Activated CD4-positive, alpha-beta T cell treated with anti-CD3 and anti-CD28 coated beads, Interleukin-2, amount 10 ng/mL, durations not matched to agents 24 days and 14 days (primary cell): Measurements from ENCODE around the gene SIAH2. TPM values are rescaled to one million over a fixed set of nuclear protein-coding genes. Genes with fewer than 3 reads are reported as not detected.

Experiments used
- DNase-seq: peaks from one replicate; pipeline ENCODE4 v3.0.0; 2022
- H3K27ac Mint-ChIP-seq: one replicate; pipeline ENCODE4 v1.8.0; 2022; ENCODE audit warnings: mild to moderate bottlenecking, mixed read lengths
- H3K27me3 Mint-ChIP-seq: one replicate; pipeline ENCODE4 v1.8.0; 2022; ENCODE audit warnings: mixed read lengths
- H3K36me3 Mint-ChIP-seq: one replicate; pipeline ENCODE4 v1.8.0; 2022; ENCODE audit warnings: low read depth, mild to moderate bottlenecking, mixed read lengths
- H3K4me1 Mint-ChIP-seq: one replicate; pipeline ENCODE4 v1.8.0; 2021; ENCODE audit warnings: mixed read lengths
- H3K4me3 Mint-ChIP-seq: one replicate; pipeline ENCODE4 v1.8.0; 2022; ENCODE audit warnings: mild to moderate bottlenecking, moderate library complexity, mixed read lengths
- H3K9me3 Mint-ChIP-seq: one replicate; pipeline ENCODE4 v1.8.0; 2021; ENCODE audit warnings: mixed read lengths
- intact Hi-C: fragments of 100-400 bp; cut with micrococcal nuclease; formaldehyde crosslinking; loops from one replicate; pipeline ENCODE4 v1.15.1; 2023
- total RNA-seq: library from RNA; stranded (reverse); gene quantifications from 2 replicates; pipeline ENCODE4 v1.2.3, GENCODE V29; 2022

SIAH2 gene
- total RNA-seq, 1 donor from 2014 or later, result 133 TPM

- peaks cover 7% of the 10 kb centered on the region for H3K36me3 Mint-ChIP-seq
- intact Hi-C loops, result no loop called here
- no peak overlapping the region for H3K4me3 Mint-ChIP-seq
- no peaks in the 10 kb centered on the region for H3K9me3 Mint-ChIP-seq
- H3K27me3 Mint-ChIP-seq, result no peaks in the 10 kb centered on the region
- no peak for DNase-seq
- H3K27ac Mint-ChIP-seq, result no peak overlapping the region
- peaks cover 18% of the 10 kb centered on the region for H3K4me1 Mint-ChIP-seq
Observed at GRCh38 chr3:150729682-150730360, 33.1 kb downstream of the SIAH2 start.

GRCh38 chr3:150727653-150728502 lies 35.1 kb downstream of the SIAH2 start:
- H3K9me3 Mint-ChIP-seq, result no peaks in the 10 kb centered on the region
- intact Hi-C loops, result no loop called here
- no peak overlapping the region for H3K4me3 Mint-ChIP-seq
- H3K36me3 Mint-ChIP-seq, result no peaks in the 10 kb centered on the region
- DNase-seq, result no peak
- no peak overlapping the region for H3K27ac Mint-ChIP-seq
- H3K4me1 Mint-ChIP-seq, result peaks cover 23% of the 10 kb centered on the region
- H3K27me3 Mint-ChIP-seq, result no peaks in the 10 kb centered on the region

GRCh38 chr3:150725548-150725947 lies 37.4 kb downstream of the SIAH2 start:
- Mint-ChIP-seq H3K9me3 (no peaks in the 10 kb centered on the region), H3K27ac (no peak overlapping the region), H3K36me3 (no peaks in the 10 kb centered on the region), H3K27me3 (no peaks in the 10 kb centered on the region), H3K4me1 (peaks cover 28% of the 10 kb centered on the region), H3K4me3 (no peak overlapping the region)
- intact Hi-C loops, result no loop called here
- DNase-seq, result peak; percentile 50

- no peak overlapping the region for H3K4me3 Mint-ChIP-seq
- intact Hi-C loops, result loop anchor here (1.0 kb wide), 1 partner anchor 60 kb away; no protein-coding TSS in a partner anchor
- peak; percentile 54 for DNase-seq
- H3K27ac Mint-ChIP-seq, result no peak overlapping the region
- H3K27me3 Mint-ChIP-seq, result no peaks in the 10 kb centered on the region
- no peaks in the 10 kb centered on the region for H3K36me3 Mint-ChIP-seq
- no peaks in the 10 kb centered on the region for H3K9me3 Mint-ChIP-seq
- H3K4me1 Mint-ChIP-seq, result peaks cover 28% of the 10 kb centered on the region
Observed at GRCh38 chr3:150723946-150724345, 39.0 kb downstream of the SIAH2 start.

GRCh38 chr3:150722267-150722666 lies 40.7 kb downstream of the SIAH2 start:
- intact Hi-C loops, result no loop called here
- Mint-ChIP-seq H3K27ac (no peak overlapping the region), H3K4me3 (no peak overlapping the region)

GRCh38 chr3:150721285-150722130 lies 41.5 kb downstream of the SIAH2 start:
- Mint-ChIP-seq H3K27ac (no peak overlapping the region), H3K9me3 (no peaks in the 10 kb centered on the region), H3K4me1 (peaks cover 20% of the 10 kb centered on the region), H3K36me3 (no peaks in the 10 kb centered on the region), H3K4me3 (no peak overlapping the region), H3K27me3 (no peaks in the 10 kb centered on the region)
- intact Hi-C loops, result loop anchor here (1.0 kb wide), 7 partner anchors 17 to 425 kb away; partner anchors contain the start of gene ERICH6
- DNase-seq, result peak; percentile 79

More at GRCh38 chr3:150722267-150722666, 40.7 kb downstream of the SIAH2 start:
- no peaks in the 10 kb centered on the region for H3K9me3 Mint-ChIP-seq
- no peaks in the 10 kb centered on the region for H3K27me3 Mint-ChIP-seq
- no peaks in the 10 kb centered on the region for H3K36me3 Mint-ChIP-seq
- peaks cover 26% of the 10 kb centered on the region for H3K4me1 Mint-ChIP-seq
- no peak for DNase-seq

GRCh38 chr3:150720444-150720843 lies 42.5 kb downstream of the SIAH2 start:
- intact Hi-C loops, result no loop called here
- Mint-ChIP-seq H3K27ac (no peak overlapping the region), H3K9me3 (no peaks in the 10 kb centered on the region), H3K4me3 (no peak overlapping the region), H3K36me3 (no peaks in the 10 kb centered on the region), H3K4me1 (peaks cover 19% of the 10 kb centered on the region), H3K27me3 (no peaks in the 10 kb centered on the region)
- DNase-seq, result no peak

- no peak for DNase-seq
- H3K4me1 Mint-ChIP-seq, result peaks cover 9% of the 10 kb centered on the region
- H3K27me3 Mint-ChIP-seq, result peaks cover 6% of the 10 kb centered on the region
- H3K36me3 Mint-ChIP-seq, result peaks cover 15% of the 10 kb centered on the region
- peaks cover 17% of the 10 kb centered on the region for H3K9me3 Mint-ChIP-seq
- intact Hi-C loops, result no loop called here
- H3K27ac Mint-ChIP-seq, result no peak overlapping the region
- no peak overlapping the region for H3K4me3 Mint-ChIP-seq
Observed at GRCh38 chr3:150710097-150710496, 52.9 kb downstream of the SIAH2 start.

GRCh38 chr3:150703756-150704344 lies 59.1 kb downstream of the SIAH2 start, which contains the start of gene ERICH6:
TSS of gene ERICH6 (minus strand) at chr3:150703920. CDS start at chr3:150703898, 22 bp downstream.
- intact Hi-C loops, result loop anchor here (1.0 to 5.0 kb wide), 8 partner anchors 17 to 383 kb away; partner anchors contain the start of genes EIF2A, MED12L, SELENOT and SERP1
- Mint-ChIP-seq H3K27ac (peak within 1 kb of the TSS; percentile 99), H3K4me1 (peaks cover 28% of the 10 kb centered on the region), H3K36me3 (peaks cover 2% of the 10 kb centered on the region), H3K27me3 (peaks cover 10% of the 10 kb centered on the region), H3K9me3 (no peaks in the 10 kb centered on the region), H3K4me3 (peak within 1 kb of the TSS; percentile 92)
- peak; percentile 95 for DNase-seq

- Mint-ChIP-seq H3K4me1 (peaks cover 28% of the 10 kb centered on the region), H3K27ac (peak overlapping the region; percentile 99), H3K4me3 (peak overlapping the region; percentile 92), H3K27me3 (peaks cover 10% of the 10 kb centered on the region), H3K9me3 (no peaks in the 10 kb centered on the region), H3K36me3 (no peaks in the 10 kb centered on the region)
- peak; percentile 84 for DNase-seq
- intact Hi-C loops, result loop anchor here (1.0 to 5.0 kb wide), 7 partner anchors 18 to 384 kb away; partner anchors contain the start of genes EIF2A, MED12L, SELENOT and SERP1
Observed at GRCh38 chr3:150703299-150703755, 59.6 kb downstream of the SIAH2 start.

- Mint-ChIP-seq H3K27ac (no peak overlapping the region), H3K9me3 (no peaks in the 10 kb centered on the region), H3K4me1 (peaks cover 23% of the 10 kb centered on the region), H3K4me3 (no peak overlapping the region), H3K27me3 (peaks cover 15% of the 10 kb centered on the region), H3K36me3 (no peaks in the 10 kb centered on the region)
- no peak for DNase-seq
- intact Hi-C loops, result no loop called here
Observed at GRCh38 chr3:150699068-150699639, 63.8 kb downstream of the SIAH2 start.

GRCh38 chr3:150697646-150698045 lies 65.3 kb downstream of the SIAH2 start:
- Mint-ChIP-seq H3K27ac (no peak overlapping the region), H3K9me3 (no peaks in the 10 kb centered on the region), H3K36me3 (no peaks in the 10 kb centered on the region), H3K4me3 (no peak overlapping the region), H3K4me1 (peaks cover 12% of the 10 kb centered on the region), H3K27me3 (peaks cover 15% of the 10 kb centered on the region)
- no peak for DNase-seq
- intact Hi-C loops, result no loop called here
